ENCODE results near the gene ZNF844. TPM values are rescaled to one million over a fixed set of nuclear protein-coding genes. Genes with fewer than 3 reads are reported as not detected.

ZNF844 gene
- total RNA-seq, 1 donor from 2014 or later, result 0.15 TPM

GRCh38 chr19:12111176-12111575 lies 46.6 kb downstream of the ZNF844 start:
- H3K4me3 Mint-ChIP-seq (ENCODE audit: unreplicated experiment), result no peak overlapping the region
- H3K27me3 Mint-ChIP-seq (ENCODE audit: unreplicated experiment), result no peaks in the 10 kb centered on the region
- peaks cover 6% of the 10 kb centered on the region for H3K36me3 Mint-ChIP-seq (ENCODE audit: low read depth, unreplicated experiment)
- H3K4me1 Mint-ChIP-seq (ENCODE audit: unreplicated experiment), result no peaks in the 10 kb centered on the region
- H3K9me3 Mint-ChIP-seq (ENCODE audit: unreplicated experiment), result peaks cover 19% of the 10 kb centered on the region
- H3K27ac Mint-ChIP-seq (ENCODE audit: unreplicated experiment), result no peak overlapping the region
- no peak for DNase-seq (ENCODE audit: low spot score)
- no peak for TF ChIP-seq CTCF (IDR thresholded peaks at IDR 0.05; ENCODE audit: unreplicated experiment)

- DNase-seq (ENCODE audit: low spot score), result no peak
- Mint-ChIP-seq H3K4me3 (ENCODE audit: unreplicated experiment) (no peak overlapping the region), H3K9me3 (ENCODE audit: unreplicated experiment) (peaks cover 18% of the 10 kb centered on the region), H3K27me3 (ENCODE audit: unreplicated experiment) (no peaks in the 10 kb centered on the region), H3K36me3 (ENCODE audit: low read depth, unreplicated experiment) (peaks cover 11% of the 10 kb centered on the region), H3K27ac (ENCODE audit: unreplicated experiment) (no peak overlapping the region), H3K4me1 (ENCODE audit: unreplicated experiment) (no peaks in the 10 kb centered on the region)
- no peak for TF ChIP-seq CTCF (IDR thresholded peaks at IDR 0.05; ENCODE audit: unreplicated experiment)
Measured at GRCh38 chr19:12111943-12112637, 47.6 kb downstream of the ZNF844 start.

GRCh38 chr19:12112701-12113100 lies 48.2 kb downstream of the ZNF844 start:
- Mint-ChIP-seq H3K9me3 (ENCODE audit: unreplicated experiment) (peaks cover 15% of the 10 kb centered on the region), H3K27me3 (ENCODE audit: unreplicated experiment) (no peaks in the 10 kb centered on the region), H3K36me3 (ENCODE audit: low read depth, unreplicated experiment) (peaks cover 11% of the 10 kb centered on the region), H3K4me3 (ENCODE audit: unreplicated experiment) (no peak overlapping the region), H3K27ac (ENCODE audit: unreplicated experiment) (no peak overlapping the region), H3K4me1 (ENCODE audit: unreplicated experiment) (no peaks in the 10 kb centered on the region)
- no peak for TF ChIP-seq CTCF (IDR thresholded peaks at IDR 0.05; ENCODE audit: unreplicated experiment)
- DNase-seq (ENCODE audit: low spot score), result no peak

GRCh38 chr19:12113121-12113520 lies 48.6 kb downstream of the ZNF844 start:
- Mint-ChIP-seq H3K4me1 (ENCODE audit: unreplicated experiment) (no peaks in the 10 kb centered on the region), H3K4me3 (ENCODE audit: unreplicated experiment) (no peak overlapping the region), H3K36me3 (ENCODE audit: low read depth, unreplicated experiment) (peaks cover 11% of the 10 kb centered on the region), H3K27me3 (ENCODE audit: unreplicated experiment) (no peaks in the 10 kb centered on the region), H3K9me3 (ENCODE audit: unreplicated experiment) (peaks cover 15% of the 10 kb centered on the region), H3K27ac (ENCODE audit: unreplicated experiment) (no peak overlapping the region)
- DNase-seq (ENCODE audit: low spot score), result no peak
- no peak for TF ChIP-seq CTCF (IDR thresholded peaks at IDR 0.05; ENCODE audit: unreplicated experiment)

- Mint-ChIP-seq H3K36me3 (ENCODE audit: low read depth, unreplicated experiment) (peaks cover 11% of the 10 kb centered on the region), H3K4me1 (ENCODE audit: unreplicated experiment) (no peaks in the 10 kb centered on the region), H3K27ac (ENCODE audit: unreplicated experiment) (no peak overlapping the region), H3K27me3 (ENCODE audit: unreplicated experiment) (peaks cover 3% of the 10 kb centered on the region), H3K4me3 (ENCODE audit: unreplicated experiment) (no peak overlapping the region), H3K9me3 (ENCODE audit: unreplicated experiment) (peaks cover 20% of the 10 kb centered on the region)
- no peak for TF ChIP-seq CTCF (IDR thresholded peaks at IDR 0.05; ENCODE audit: unreplicated experiment)
- DNase-seq (ENCODE audit: low spot score), result no peak
Measured at GRCh38 chr19:12117201-12117970, 52.9 kb downstream of the ZNF844 start.

Data from endothelial cell (in vitro differentiated cells).